Fibroblast of villous mesenchyme (primary cell): ENCODE results near the gene ISCU. TPM values are rescaled to one million over a fixed set of nuclear protein-coding genes. Genes with fewer than 3 reads are reported as not detected.
A peak's percentile ranks its signal among the peaks of the same experiment; 100 is the strongest.
"Not testable (repeated sequence)": the region's sequence is repeated elsewhere in the genome, so short reads cannot be mapped to it uniquely, and the experiment has no call there.

Source experiments
- DNase-seq: peaks from one replicate; pipeline ENCODE4 v3.0.0-alpha.2; 2010; ENCODE audit warnings: low read depth
- H3K4me3 ChIP-seq: 2 replicates; pipeline ENCODE4 v1.5.1; 2011; ENCODE audit warnings: low read depth, mild to moderate bottlenecking, low read length
- CTCF ChIP-seq: IDR thresholded peaks from 2 replicates; pipeline ENCODE4 v1.5.1; 2012; ENCODE audit warnings: low read depth, mild to moderate bottlenecking, low read length; ENCODE audit not compliant: insufficient read depth
- total RNA-seq: library from RNA; depleted of rRNA; stranded (reverse); fragments of >200 nt; gene quantifications from 2 replicates; pipeline ENCODE4 v1.2.3, GENCODE V29; 2012

The ISCU gene
- total RNA-seq, 1 donor, result 105 TPM

GRCh38 chr12:108542320-108542719 lies 20.1 kb upstream of the ISCU start:
- TF ChIP-seq CTCF, result no peak
- no peak overlapping the region for H3K4me3 ChIP-seq
- DNase-seq, result no peak

GRCh38 chr12:108543652-108544051 lies 18.7 kb upstream of the ISCU start:
- DNase-seq, result no peak
- H3K4me3 ChIP-seq, result no peak overlapping the region
- no peak for TF ChIP-seq CTCF

GRCh38 chr12:108547686-108548085 lies 14.7 kb upstream of the ISCU start:
- no peak for DNase-seq

GRCh38 chr12:108548954-108549521 lies 13.4 kb upstream of the ISCU start:
- DNase-seq, result no peak
- H3K4me3 ChIP-seq, result no peak overlapping the region
- TF ChIP-seq CTCF, result no peak

More at GRCh38 chr12:108547686-108548085, 14.7 kb upstream of the ISCU start:
- H3K4me3 ChIP-seq, result no peak overlapping the region
- no peak for TF ChIP-seq CTCF

GRCh38 chr12:108551535-108551934 lies 10.9 kb upstream of the ISCU start:
- TF ChIP-seq CTCF, result no peak
- no peak overlapping the region for H3K4me3 ChIP-seq
- DNase-seq, result peak; percentile 78

GRCh38 chr12:108553799-108554198 lies 8.6 kb upstream of the ISCU start:
- TF ChIP-seq CTCF, result no peak
- DNase-seq, result no peak
- H3K4me3 ChIP-seq, result no peak overlapping the region

- H3K4me3 ChIP-seq, DNase-seq: not testable (repeated sequence)
Observed at GRCh38 chr12:108555383-108555782, 7.0 kb upstream of the ISCU start.
